Osteocyte (in vitro differentiated cells): ENCODE data around the gene SFXN1. TPM values are rescaled to one million over a fixed set of nuclear protein-coding genes. Genes with fewer than 3 reads are reported as not detected.
"Not testable (repeated sequence)": the region's sequence is repeated elsewhere in the genome, so short reads cannot be mapped to it uniquely, and the experiment has no call there.

Experiments
- DNase-seq: peaks from one replicate; pipeline ENCODE4 v3.0.0; 2021; ENCODE audit warnings: mixed read lengths; ENCODE audit not compliant: unreplicated experiment; ENCODE audit errors: extremely low spot score
- H3K27ac Mint-ChIP-seq: one replicate; pipeline ENCODE4 v1.8.0; 2021; ENCODE audit warnings: mild to moderate bottlenecking, mixed read lengths; ENCODE audit not compliant: unreplicated experiment
- H3K27me3 Mint-ChIP-seq: one replicate; pipeline ENCODE4 v1.8.0; 2021; ENCODE audit warnings: mixed read lengths; ENCODE audit not compliant: unreplicated experiment
- H3K36me3 Mint-ChIP-seq: one replicate; pipeline ENCODE4 v1.8.0; 2021; ENCODE audit warnings: mixed read lengths; ENCODE audit not compliant: unreplicated experiment
- H3K4me1 Mint-ChIP-seq: one replicate; pipeline ENCODE4 v1.8.0; 2021; ENCODE audit warnings: mixed read lengths; ENCODE audit not compliant: unreplicated experiment
- H3K4me3 Mint-ChIP-seq: one replicate; pipeline ENCODE4 v1.8.0; 2021; ENCODE audit warnings: mild to moderate bottlenecking, moderate library complexity, mixed read lengths; ENCODE audit not compliant: unreplicated experiment
- H3K9me3 Mint-ChIP-seq: one replicate; pipeline ENCODE4 v1.8.0; 2021; ENCODE audit warnings: mixed read lengths; ENCODE audit not compliant: unreplicated experiment
- total RNA-seq: library from RNA; stranded (reverse); gene quantifications from 2 replicates; pipeline ENCODE4 v1.2.1, GENCODE V29; 2021
- TF ChIP-seq, protein P1 (sequence below): fragments of 200-600 bp; sonication (generic); IDR thresholded peaks from 2 replicates; pipeline ENCODE4 v1.5.0; 2021; ENCODE audit warnings: antibody characterized with exemption, mild to moderate bottlenecking, moderate library complexity

The SFXN1 gene
- total RNA-seq, 1 donor from 2014 or later: 44.6 TPM

DNA sequence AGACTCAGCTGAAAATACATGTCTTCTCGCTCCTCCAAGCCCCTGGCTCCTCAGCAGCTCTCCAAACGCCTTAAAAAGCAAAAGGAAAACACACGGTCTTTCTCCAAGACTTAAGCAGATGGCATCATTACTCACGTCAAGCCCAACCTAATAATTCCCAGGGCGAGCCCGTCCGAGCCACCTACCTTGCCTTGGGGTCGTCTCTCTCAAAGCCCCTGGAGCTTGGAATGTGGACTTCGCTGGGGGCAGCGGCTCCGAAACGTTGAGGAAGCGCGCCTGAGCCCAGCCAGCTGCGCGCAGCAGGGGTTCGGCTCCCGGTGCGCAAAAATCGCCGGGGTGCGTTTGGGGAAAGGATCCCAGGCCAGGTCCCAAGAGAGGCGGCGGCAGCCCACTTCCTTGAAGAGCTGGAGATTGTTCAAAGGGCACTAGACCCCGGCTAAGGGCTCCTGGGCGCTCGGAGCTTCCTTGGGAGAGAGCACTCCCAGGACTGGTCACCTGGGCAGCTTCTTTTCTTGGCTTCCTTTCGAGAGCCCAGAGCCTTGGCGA is 34.8 kb upstream of the SFXN1 start:
- H3K27ac Mint-ChIP-seq: no peak overlapping the region
- H3K9me3 Mint-ChIP-seq: no peaks in the 10 kb centered on the region
- TF ChIP-seq, protein P1, sequence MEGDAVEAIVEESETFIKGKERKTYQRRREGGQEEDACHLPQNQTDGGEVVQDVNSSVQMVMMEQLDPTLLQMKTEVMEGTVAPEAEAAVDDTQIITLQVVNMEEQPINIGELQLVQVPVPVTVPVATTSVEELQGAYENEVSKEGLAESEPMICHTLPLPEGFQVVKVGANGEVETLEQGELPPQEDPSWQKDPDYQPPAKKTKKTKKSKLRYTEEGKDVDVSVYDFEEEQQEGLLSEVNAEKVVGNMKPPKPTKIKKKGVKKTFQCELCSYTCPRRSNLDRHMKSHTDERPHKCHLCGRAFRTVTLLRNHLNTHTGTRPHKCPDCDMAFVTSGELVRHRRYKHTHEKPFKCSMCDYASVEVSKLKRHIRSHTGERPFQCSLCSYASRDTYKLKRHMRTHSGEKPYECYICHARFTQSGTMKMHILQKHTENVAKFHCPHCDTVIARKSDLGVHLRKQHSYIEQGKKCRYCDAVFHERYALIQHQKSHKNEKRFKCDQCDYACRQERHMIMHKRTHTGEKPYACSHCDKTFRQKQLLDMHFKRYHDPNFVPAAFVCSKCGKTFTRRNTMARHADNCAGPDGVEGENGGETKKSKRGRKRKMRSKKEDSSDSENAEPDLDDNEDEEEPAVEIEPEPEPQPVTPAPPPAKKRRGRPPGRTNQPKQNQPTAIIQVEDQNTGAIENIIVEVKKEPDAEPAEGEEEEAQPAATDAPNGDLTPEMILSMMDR: no peak
- no peak for DNase-seq
- no peaks in the 10 kb centered on the region for H3K36me3 Mint-ChIP-seq
- H3K4me1 Mint-ChIP-seq: peaks cover 5% of the 10 kb centered on the region
- H3K4me3 Mint-ChIP-seq: no peak overlapping the region
- peaks cover 67% of the 10 kb centered on the region for H3K27me3 Mint-ChIP-seq

DNA sequence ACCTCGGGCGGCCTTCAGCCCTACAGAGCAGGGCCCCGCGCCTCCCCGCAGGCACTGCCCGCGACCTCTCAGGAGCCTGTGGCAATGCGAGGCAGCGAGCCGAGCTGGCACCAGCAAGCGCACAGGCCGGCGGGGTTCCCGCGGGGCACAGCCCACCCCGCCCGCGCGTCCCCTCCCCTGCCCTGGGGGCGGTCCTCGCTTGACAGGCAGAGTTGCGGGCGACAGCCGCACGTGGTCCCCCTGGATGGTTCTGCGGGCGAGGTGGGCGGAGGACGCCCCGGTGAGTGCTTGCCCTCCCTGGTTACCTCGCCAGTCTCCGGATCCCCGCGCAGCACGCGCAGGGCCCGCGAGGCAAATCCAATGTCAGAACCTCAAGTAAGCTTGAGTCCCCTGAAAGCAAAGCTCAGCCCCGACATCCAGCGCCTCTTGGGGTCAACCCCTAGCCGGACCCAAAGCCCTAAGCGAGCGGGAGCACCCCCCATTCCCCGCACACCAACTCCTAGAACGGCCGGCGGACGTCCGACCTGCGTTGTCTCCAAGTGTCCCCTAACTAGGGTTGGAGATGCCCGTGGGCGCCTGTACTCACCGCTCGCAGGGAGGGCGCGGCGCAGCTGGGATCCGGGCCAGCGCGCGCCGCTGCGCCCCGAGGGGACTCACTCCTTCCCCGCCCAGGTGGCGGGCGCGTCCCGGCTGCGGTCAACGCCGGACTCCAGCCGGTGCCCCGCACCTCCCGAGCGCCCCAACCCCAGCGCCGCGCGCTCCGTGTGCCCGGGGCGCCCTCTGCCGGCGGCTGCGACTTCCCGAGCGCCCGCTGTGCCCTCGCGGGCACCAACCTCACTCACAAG is 34.1 kb upstream of the SFXN1 start, which contains the start of gene DRD1:
Gene DRD1 (minus strand): TSS at position 123 of the 845 bp plus-strand sequence. CDS start 1,083 bp downstream, outside the sequence.
- Mint-ChIP-seq H3K9me3 (no peaks in the 10 kb centered on the region), H3K4me1 (peaks cover 5% of the 10 kb centered on the region), H3K36me3 (no peaks in the 10 kb centered on the region), H3K4me3 (peak within 1 kb of the TSS; percentile 10), H3K27me3 (peaks cover 71% of the 10 kb centered on the region), H3K27ac (no peak within 1 kb of the TSS)
- DNase-seq: no peak
- TF ChIP-seq, protein P1: peak; percentile 69

DNA sequence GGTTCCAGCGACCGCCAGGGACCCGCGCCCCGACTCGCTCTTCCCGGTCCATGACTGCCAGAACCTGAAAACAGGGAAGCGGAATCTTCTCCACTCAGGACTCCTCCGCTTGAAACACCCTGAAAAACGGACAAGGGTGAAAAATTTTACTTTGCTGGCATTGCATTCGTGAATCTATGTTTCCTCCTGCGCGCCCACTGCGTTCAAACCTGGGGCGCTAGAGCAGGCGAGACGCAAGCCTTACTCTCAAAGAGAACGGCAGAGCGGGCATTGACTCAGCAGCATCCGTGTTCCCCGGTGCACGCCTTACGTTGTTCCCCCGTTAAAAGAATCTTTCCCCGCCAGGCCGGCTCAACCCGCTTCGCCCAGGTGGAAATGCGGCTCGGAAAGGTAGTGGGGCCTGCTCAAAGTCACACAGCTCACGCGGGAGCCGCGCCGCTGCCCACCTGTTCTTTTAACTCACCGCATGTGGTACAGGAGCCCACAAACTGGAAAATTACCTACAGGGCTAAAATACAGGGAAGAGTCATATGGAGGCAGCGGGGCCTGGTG is 33.4 kb upstream of the SFXN1 start:
- Mint-ChIP-seq H3K4me3 (peak overlapping the region; percentile 10), H3K27me3 (peaks cover 73% of the 10 kb centered on the region), H3K27ac (no peak overlapping the region), H3K36me3 (no peaks in the 10 kb centered on the region), H3K4me1 (peaks cover 5% of the 10 kb centered on the region), H3K9me3 (no peaks in the 10 kb centered on the region)
- TF ChIP-seq, protein P1: no peak
- no peak for DNase-seq

DNA sequence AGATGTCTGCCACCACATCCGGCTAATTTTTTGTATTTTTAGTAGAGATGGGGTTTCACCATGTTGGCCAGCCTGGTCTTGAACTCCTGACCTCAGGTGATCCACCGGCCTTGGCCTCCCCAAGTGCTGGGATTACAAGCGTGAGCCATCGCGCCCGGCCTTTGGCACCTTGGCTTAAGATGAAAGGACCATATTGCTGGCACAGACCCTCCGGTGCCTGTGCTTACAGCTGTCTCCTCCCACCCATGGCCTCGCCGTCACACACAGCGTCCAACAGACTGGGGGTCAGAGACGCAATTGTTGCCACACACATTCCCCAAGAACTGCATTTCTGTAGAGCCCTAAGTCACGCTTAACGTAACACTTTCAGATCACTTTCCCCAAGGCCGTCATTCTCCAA is 32.0 kb upstream of the SFXN1 start:
- not testable (repeated sequence) for H3K27ac Mint-ChIP-seq, H3K9me3 Mint-ChIP-seq, H3K36me3 Mint-ChIP-seq, H3K4me3 Mint-ChIP-seq, H3K4me1 Mint-ChIP-seq, DNase-seq
- peaks cover 75% of the 10 kb centered on the region for H3K27me3 Mint-ChIP-seq

DNA sequence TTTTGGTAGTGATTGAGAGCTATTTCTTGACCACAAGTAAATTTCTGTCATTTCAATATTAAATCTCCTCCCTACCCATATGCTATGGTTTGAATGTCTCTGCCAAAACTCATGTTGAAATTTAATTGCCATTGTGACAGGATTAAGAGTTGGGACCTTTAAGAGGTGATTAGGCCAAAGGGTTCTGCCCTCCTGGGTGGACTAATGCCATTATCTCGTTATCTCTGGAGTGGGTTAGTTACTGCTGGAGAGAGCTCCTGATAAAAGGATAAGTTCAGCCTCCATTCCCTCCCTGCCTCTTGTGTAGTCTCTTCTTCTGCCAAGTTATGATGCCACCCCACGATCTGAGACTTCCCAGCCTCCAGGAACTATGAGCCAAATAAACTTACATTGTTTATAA is 30.8 kb upstream of the SFXN1 start:
- no peaks in the 10 kb centered on the region for H3K36me3 Mint-ChIP-seq

More for the DNA sequence above, 30.8 kb upstream of the SFXN1 start:
- no peak for DNase-seq
- H3K9me3 Mint-ChIP-seq: no peaks in the 10 kb centered on the region
- H3K27me3 Mint-ChIP-seq: peaks cover 66% of the 10 kb centered on the region
- H3K27ac Mint-ChIP-seq: no peak overlapping the region
- TF ChIP-seq, protein P1: no peak
- peaks cover 5% of the 10 kb centered on the region for H3K4me1 Mint-ChIP-seq
- H3K4me3 Mint-ChIP-seq: no peak overlapping the region
